H9 (cell line): Measurements from ENCODE around the gene UBE2D2. TPM values are rescaled to one million over a fixed set of nuclear protein-coding genes. Genes with fewer than 3 reads are reported as not detected.

Experiments
- DNase-seq: peaks from one replicate; pipeline ENCODE4 v3.0.0-alpha.2; 2017
- H2AFZ ChIP-seq: one replicate; pipeline ENCODE4 v1.6.1; 2013; ENCODE audit warnings: mild to moderate bottlenecking, low read length, control low read depth, moderate library complexity
- H2AK5ac ChIP-seq: 2 replicates; pipeline ENCODE4 v1.6.1; 2013; ENCODE audit warnings: low read length, control low read depth, mixed read lengths; ENCODE audit not compliant: insufficient read length
- H2BK120ac ChIP-seq: one replicate; pipeline ENCODE4 v1.6.1; 2013; ENCODE audit warnings: low read depth, mild to moderate bottlenecking, low read length, control low read depth, inconsistent platforms; ENCODE audit not compliant: poor library complexity, severe bottlenecking
- H2BK12ac ChIP-seq: 2 replicates; pipeline ENCODE4 v1.6.1; 2013; ENCODE audit warnings: low read length, control low read depth, mixed read lengths, low read depth; ENCODE audit not compliant: insufficient read length
- H2BK15ac ChIP-seq: 2 replicates; pipeline ENCODE4 v1.6.1; 2013; ENCODE audit warnings: low read depth, low read length, control low read depth
- H2BK20ac ChIP-seq: one replicate; pipeline ENCODE4 v1.6.1; 2013; ENCODE audit warnings: low read depth, mild to moderate bottlenecking, low read length, control low read depth, inconsistent platforms; ENCODE audit not compliant: poor library complexity, severe bottlenecking
- H2BK5ac ChIP-seq: 2 replicates; pipeline ENCODE4 v1.6.1; 2013; ENCODE audit warnings: low read length, control low read depth, mixed read lengths; ENCODE audit not compliant: insufficient read length
- H3K14ac ChIP-seq: 2 replicates; pipeline ENCODE4 v1.6.1; 2013; ENCODE audit warnings: low read length, control low read depth; ENCODE audit not compliant: insufficient read depth
- H3K18ac ChIP-seq: 2 replicates; pipeline ENCODE4 v1.6.1; 2013; ENCODE audit warnings: low read depth, mild to moderate bottlenecking, mixed read lengths, low read length, control low read depth; ENCODE audit not compliant: insufficient read length
- H3K23ac ChIP-seq: 2 replicates; pipeline ENCODE4 v1.6.1; 2013; ENCODE audit warnings: low read length, control low read depth, mixed read lengths, low read depth; ENCODE audit not compliant: insufficient read length
- H3K23me2 ChIP-seq: 2 replicates; pipeline ENCODE4 v1.6.1; 2013; ENCODE audit warnings: low read depth, mild to moderate bottlenecking, mixed read lengths, low read length, control low read depth; ENCODE audit not compliant: insufficient read length, poor library complexity, severe bottlenecking
- H3K27ac ChIP-seq: 2 replicates; pipeline ENCODE4 v1.5.1; 2013; ENCODE audit warnings: low read length, control low read depth, mixed read lengths, low read depth; ENCODE audit not compliant: insufficient read length
- H3K27me3 ChIP-seq: 2 replicates; pipeline ENCODE4 v1.6.1; 2013; ENCODE audit warnings: low read length, control low read depth, inconsistent platforms; ENCODE audit not compliant: insufficient read depth
- H3K4ac ChIP-seq: 2 replicates; pipeline ENCODE4 v1.6.1; 2013; ENCODE audit warnings: low read depth, mild to moderate bottlenecking, control low read depth, inconsistent platforms, low read length, moderate library complexity
- H3K4me1 ChIP-seq: 2 replicates; pipeline ENCODE4 v1.6.1; 2013; ENCODE audit warnings: low read length, control low read depth, inconsistent platforms; ENCODE audit not compliant: insufficient read depth
- H3K4me2 ChIP-seq: 2 replicates; pipeline ENCODE4 v1.6.1; 2013; ENCODE audit warnings: low read length, control low read depth, mixed read lengths; ENCODE audit not compliant: insufficient read length, insufficient read depth
- H3K56ac ChIP-seq: 2 replicates; pipeline ENCODE4 v1.6.1; 2013; ENCODE audit warnings: low read depth, mild to moderate bottlenecking, mixed read lengths, low read length, control low read depth; ENCODE audit not compliant: insufficient read length
- H3K79me1 ChIP-seq: 2 replicates; pipeline ENCODE4 v1.6.1; 2013; ENCODE audit warnings: low read depth, mild to moderate bottlenecking, moderate library complexity, low read length, control low read depth, inconsistent platforms; ENCODE audit not compliant: insufficient read depth, poor library complexity, severe bottlenecking
- H3K79me2 ChIP-seq: 2 replicates; pipeline ENCODE4 v1.6.1; 2013; ENCODE audit warnings: low read length, control low read depth, inconsistent platforms; ENCODE audit not compliant: insufficient read depth
- H3K9ac ChIP-seq: 2 replicates; pipeline ENCODE4 v1.6.1; 2013; ENCODE audit warnings: low read length, control low read depth, mixed read lengths; ENCODE audit not compliant: insufficient read length; ENCODE audit errors: extremely low read depth
- H3K9me3 ChIP-seq: one replicate; pipeline ENCODE4 v1.6.1; 2013; ENCODE audit warnings: low read depth, low read length, inconsistent platforms; ENCODE audit not compliant: control insufficient read depth
- H3T11ph ChIP-seq: one replicate; pipeline ENCODE4 v1.6.1; 2013; ENCODE audit warnings: mild to moderate bottlenecking, low read length, control low read depth, inconsistent platforms
- H4K20me1 ChIP-seq: one replicate; pipeline ENCODE4 v1.6.1; 2013; ENCODE audit not compliant: control insufficient read depth, insufficient read length, insufficient read depth
- H4K5ac ChIP-seq: 2 replicates; pipeline ENCODE4 v1.6.1; 2013; ENCODE audit warnings: low read depth, mild to moderate bottlenecking, mixed read lengths, low read length, control low read depth; ENCODE audit not compliant: insufficient read length
- H4K8ac ChIP-seq: replicated peaks from 2 replicates; pipeline ENCODE4 v1.6.1; 2013; ENCODE audit warnings: low read length, control low read depth, mixed read lengths, low read depth; ENCODE audit not compliant: insufficient read length
- H4K91ac ChIP-seq: 2 replicates; pipeline ENCODE4 v1.6.1; 2013; ENCODE audit warnings: low read depth, mild to moderate bottlenecking, moderate library complexity, mixed read lengths, low read length, control low read depth; ENCODE audit not compliant: insufficient read length
- H3K27ac Mint-ChIP-seq, 3 experiments: 2 replicates in 2 of 3; 3 replicates in 1 of 3; pipeline ENCODE4 v1.8.0; 2020 to 2021; ENCODE audit warnings: mixed read lengths in 3 of 3, mild to moderate bottlenecking in 1 of 3, moderate library complexity in 1 of 3
- H3K27me3 Mint-ChIP-seq: 2 replicates; pipeline ENCODE4 v1.8.0; 2021; ENCODE audit warnings: low read depth, mild to moderate bottlenecking, moderate library complexity, mixed read lengths
- H3K36me3 Mint-ChIP-seq, 3 experiments: 2 replicates in 2 of 3; 3 replicates in 1 of 3; pipeline ENCODE4 v1.8.0; 2020 to 2021; ENCODE audit warnings: low read depth in 3 of 3, mixed read lengths in 3 of 3; ENCODE audit not compliant: insufficient read depth in 1 of 3
- H3K4me1 Mint-ChIP-seq, 2 experiments: 2 replicates each; pipeline ENCODE4 v1.8.0; 2020; ENCODE audit warnings: mixed read lengths in 2 of 2
- H3K4me3 Mint-ChIP-seq, 2 experiments: 2 replicates in 1 of 2; 3 replicates in 1 of 2; pipeline ENCODE4 v1.8.0; 2020 to 2021; ENCODE audit warnings: mild to moderate bottlenecking in 2 of 2, mixed read lengths in 2 of 2, moderate library complexity in 1 of 2
- H3K9me3 Mint-ChIP-seq, 2 experiments: 2 replicates in 1 of 2; 3 replicates in 1 of 2; pipeline ENCODE4 v1.8.0; 2020; ENCODE audit warnings: mild to moderate bottlenecking in 2 of 2, mixed read lengths in 2 of 2, moderate library complexity in 1 of 2
- WGBS: extraction: QIAGEN DNeasy Blood & Tissue Kit; methylation state at CpG from one replicate; pipeline ENCODE4 v1.1.7; 2013; ENCODE audit warnings: missing lambda C conversion rate, low lambda C conversion rate, mixed read lengths; ENCODE audit not compliant: insufficient read length; ENCODE audit errors: extremely low coverage; 5-methylcytosine and 5-hydroxymethylcytosine counted together
- total RNA-seq: library from RNA; stranded (reverse); gene quantifications from 2 replicates; pipeline ENCODE4 v1.2.1, GENCODE V29; 2021
- TF ChIP-seq, protein P1 (sequence below): fragments of 200-600 bp; sonication (generic); conservative IDR thresholded peaks from 3 replicates; pipeline ENCODE4 v1.8.0; 2021; ENCODE audit warnings: antibody characterized with exemption, mild to moderate bottlenecking

Gene UBE2D2
- total RNA-seq, 1 experiment from 2014 or later = 236 TPM

GRCh38 chr5:139667730-139668063 is 106.6 kb downstream of the UBE2D2 start:
- no peaks in the 10 kb centered on the region for H4K20me1 ChIP-seq
- DNase-seq = no peak
- no peak overlapping the region for H4K5ac ChIP-seq
- H3K27me3 Mint-ChIP-seq = no peaks in the 10 kb centered on the region
- no peak overlapping the region for H3K23ac ChIP-seq
- H3K4me1 ChIP-seq = peaks cover 21% of the 10 kb centered on the region; the same call in 1 of the 2 replicates
- no peak overlapping the region for H2BK20ac ChIP-seq
- no peak overlapping the region for H3K56ac ChIP-seq
- H3K23me2 ChIP-seq = no peaks in the 10 kb centered on the region
- H3K9me3 ChIP-seq = no peaks in the 10 kb centered on the region
- H2BK12ac ChIP-seq = no peak overlapping the region
- H3K9ac ChIP-seq = no peak overlapping the region
- H3K27ac ChIP-seq = no peak overlapping the region
- H2BK15ac ChIP-seq = no peak overlapping the region
- no peak overlapping the region for H4K8ac ChIP-seq
- no peak overlapping the region for H3K27ac Mint-ChIP-seq
- no peaks in the 10 kb centered on the region for H3K9me3 Mint-ChIP-seq
- no peak overlapping the region for H2BK120ac ChIP-seq
- H3K4ac ChIP-seq = no peak overlapping the region
- no peak overlapping the region for H3K14ac ChIP-seq
- H2AFZ ChIP-seq = no peak overlapping the region
- no peak overlapping the region for H3T11ph ChIP-seq
- WGBS = no CpG with 5 or more reads among the region's 5 CpGs
- no peak overlapping the region for H3K4me2 ChIP-seq
- peaks cover 0 to 17% (median 2%) of the 10 kb centered on the region in 3 experiments; a peak in 4 of 7 replicates for H3K36me3 Mint-ChIP-seq
- H3K27me3 ChIP-seq = no peaks in the 10 kb centered on the region
- H3K79me2 ChIP-seq = peaks cover 44% of the 10 kb centered on the region; the same call in 1 of the 2 replicates
- H2BK5ac ChIP-seq = no peak overlapping the region
- no peak overlapping the region for H2AK5ac ChIP-seq
- peaks cover 49 to 58% of the 10 kb centered on the region in 2 experiments for H3K4me1 Mint-ChIP-seq
- no peak overlapping the region for H3K18ac ChIP-seq
- H4K91ac ChIP-seq = no peak overlapping the region
- H3K4me3 Mint-ChIP-seq = peak overlapping the region in 1 of 2 experiments; percentile 69; a peak in 3 of 5 replicates
- H3K79me1 ChIP-seq = peaks cover 4% of the 10 kb centered on the region
- TF ChIP-seq, protein P1, sequence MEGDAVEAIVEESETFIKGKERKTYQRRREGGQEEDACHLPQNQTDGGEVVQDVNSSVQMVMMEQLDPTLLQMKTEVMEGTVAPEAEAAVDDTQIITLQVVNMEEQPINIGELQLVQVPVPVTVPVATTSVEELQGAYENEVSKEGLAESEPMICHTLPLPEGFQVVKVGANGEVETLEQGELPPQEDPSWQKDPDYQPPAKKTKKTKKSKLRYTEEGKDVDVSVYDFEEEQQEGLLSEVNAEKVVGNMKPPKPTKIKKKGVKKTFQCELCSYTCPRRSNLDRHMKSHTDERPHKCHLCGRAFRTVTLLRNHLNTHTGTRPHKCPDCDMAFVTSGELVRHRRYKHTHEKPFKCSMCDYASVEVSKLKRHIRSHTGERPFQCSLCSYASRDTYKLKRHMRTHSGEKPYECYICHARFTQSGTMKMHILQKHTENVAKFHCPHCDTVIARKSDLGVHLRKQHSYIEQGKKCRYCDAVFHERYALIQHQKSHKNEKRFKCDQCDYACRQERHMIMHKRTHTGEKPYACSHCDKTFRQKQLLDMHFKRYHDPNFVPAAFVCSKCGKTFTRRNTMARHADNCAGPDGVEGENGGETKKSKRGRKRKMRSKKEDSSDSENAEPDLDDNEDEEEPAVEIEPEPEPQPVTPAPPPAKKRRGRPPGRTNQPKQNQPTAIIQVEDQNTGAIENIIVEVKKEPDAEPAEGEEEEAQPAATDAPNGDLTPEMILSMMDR = no peak
